Measurements from ENCODE around the gene CDCA5.

Gene CDCA5

GRCh38 chr11:65111744-65112545 lies 28.1 kb upstream of the CDCA5 start, which contains the start of gene TM7SF2:
TSS of gene TM7SF2 (plus strand) at chr11:65111872. CDS start at chr11:65112016, 144 bp downstream.
- Mint-ChIP-seq H3K27ac (peak within 1 kb of the TSS; percentile 77 to 97 (median 91)), H3K27me3 (ENCODE audit: low read depth) (no peaks in the 10 kb centered on the region), H3K4me1 (peaks cover 13% of the 10 kb centered on the region), H3K9me3 (no peaks in the 10 kb centered on the region), H3K4me3 (peak within 1 kb of the TSS; percentile 96 to 99 (median 97)), H3K36me3 (ENCODE audit: low read depth) (no peaks in the 10 kb centered on the region)
- no peak for TF ChIP-seq CTCF (IDR thresholded peaks at IDR 0.05; ENCODE audit: unreplicated experiment in 3 of 3)

GRCh38 chr11:65111159-65111743 lies 27.4 kb upstream of the CDCA5 start:
- peaks cover 4% of the 10 kb centered on the region for H3K36me3 Mint-ChIP-seq (ENCODE audit: low read depth)
- TF ChIP-seq CTCF (IDR thresholded peaks at IDR 0.05; ENCODE audit: unreplicated experiment in 3 of 3) = no peak
- H3K27me3 Mint-ChIP-seq (ENCODE audit: low read depth) = no peaks in the 10 kb centered on the region
- no peaks in the 10 kb centered on the region for H3K9me3 Mint-ChIP-seq
- peaks cover 13% of the 10 kb centered on the region for H3K4me1 Mint-ChIP-seq
- H3K4me3 Mint-ChIP-seq = peak overlapping the region; percentile 96 to 99 (median 97)
- peak overlapping the region in 1 of 3 experiments; percentile 77 for H3K27ac Mint-ChIP-seq

GRCh38 chr11:65110354-65110861 lies 26.6 kb upstream of the CDCA5 start:
- peak; percentile 96 to 99 (median 97) for TF ChIP-seq CTCF (IDR thresholded peaks at IDR 0.05; ENCODE audit: unreplicated experiment in 3 of 3)
- Mint-ChIP-seq H3K27me3 (ENCODE audit: low read depth) (no peaks in the 10 kb centered on the region), H3K36me3 (ENCODE audit: low read depth) (peaks cover 5% of the 10 kb centered on the region), H3K27ac (peak overlapping the region in 2 of 3 experiments; percentile 25 to 52), H3K4me3 (peak overlapping the region; percentile 65 to 72 (median 70)), H3K4me1 (peaks cover 13% of the 10 kb centered on the region), H3K9me3 (no peaks in the 10 kb centered on the region)

GRCh38 chr11:65109231-65110198 lies 25.7 kb upstream of the CDCA5 start:
- Mint-ChIP-seq H3K36me3 (ENCODE audit: low read depth) (peaks cover 8% of the 10 kb centered on the region), H3K27ac (no peak overlapping the region), H3K4me1 (peaks cover 13% of the 10 kb centered on the region), H3K27me3 (ENCODE audit: low read depth) (no peaks in the 10 kb centered on the region), H3K4me3 (no peak overlapping the region), H3K9me3 (no peaks in the 10 kb centered on the region)
- no peak for TF ChIP-seq CTCF (IDR thresholded peaks at IDR 0.05; ENCODE audit: unreplicated experiment in 3 of 3)

GRCh38 chr11:65108469-65109123 lies 24.8 kb upstream of the CDCA5 start:
- Mint-ChIP-seq H3K4me1 (peaks cover 6% of the 10 kb centered on the region), H3K36me3 (ENCODE audit: low read depth) (peaks cover 8% of the 10 kb centered on the region), H3K9me3 (no peaks in the 10 kb centered on the region), H3K27ac (no peak overlapping the region), H3K27me3 (ENCODE audit: low read depth) (no peaks in the 10 kb centered on the region), H3K4me3 (no peak overlapping the region)
- no peak for TF ChIP-seq CTCF (IDR thresholded peaks at IDR 0.05; ENCODE audit: unreplicated experiment in 3 of 3)

Data from nephron (organoid).